H1 (cell line): ENCODE measurements around the gene EPB41L3.

Experiments used
- BACH1 ChIP-seq: IDR thresholded peaks from 2 replicates; pipeline ENCODE4 v1.6.1; 2012; ENCODE audit warnings: low read length, improper control_type of control experiment
- CEBPB ChIP-seq: IDR thresholded peaks from 2 replicates; pipeline ENCODE4 v1.6.1; 2012; ENCODE audit warnings: low read depth, low read length
- SAP30 ChIP-seq: fragments of 300-600 bp; sonication (generic); IDR thresholded peaks from 2 replicates; pipeline ENCODE4 v1.7.1; 2012; ENCODE audit warnings: low read length, moderate library complexity, mild to moderate bottlenecking, inconsistent platforms; ENCODE audit not compliant: insufficient read depth, insufficient replicate concordance

- no peak for TF ChIP-seq BACH1
- TF ChIP-seq CEBPB, result peak; percentile 22; the same call in 1 of the 2 replicates
- no peak for TF ChIP-seq SAP30
Observed at GRCh38 chr18:5439986-5440696, 103.7 kb downstream of the EPB41L3 start.
